ENCODE results near the gene PSEN1.

Gene PSEN1

GRCh38 chr14:73217411-73217810 is 81.1 kb downstream of the PSEN1 start:
- DNase-seq (ENCODE audit: low read depth in 2 of 2): no peak

GRCh38 chr14:73220061-73220460 is 83.8 kb downstream of the PSEN1 start:
- DNase-seq (ENCODE audit: low read depth in 2 of 2): no peak

- DNase-seq (ENCODE audit: low read depth in 2 of 2): no peak
These were observed 84.3 kb downstream of the PSEN1 start for GRCh38 chr14:73220634-73221033.

- no peak for DNase-seq (ENCODE audit: low read depth in 2 of 2)
These were observed 85.6 kb downstream of the PSEN1 start for GRCh38 chr14:73221945-73222344.

GRCh38 chr14:73223049-73223448 is 86.7 kb downstream of the PSEN1 start:
- DNase-seq (ENCODE audit: low read depth in 2 of 2): no peak

GRCh38 chr14:73225496-73225895 is 89.2 kb downstream of the PSEN1 start:
- no peak for DNase-seq (ENCODE audit: low read depth in 2 of 2)

- DNase-seq (ENCODE audit: low read depth in 2 of 2): no peak
These were observed 91.8 kb downstream of the PSEN1 start for GRCh38 chr14:73227812-73228781.

GRCh38 chr14:73230051-73230450 is 93.7 kb downstream of the PSEN1 start:
- no peak for DNase-seq (ENCODE audit: low read depth in 2 of 2)

GRCh38 chr14:73231981-73232851 is 95.9 kb downstream of the PSEN1 start:
- DNase-seq (ENCODE audit: low read depth in 2 of 2): no peak

GRCh38 chr14:73232984-73233383 is 96.7 kb downstream of the PSEN1 start:
- no peak for DNase-seq (ENCODE audit: low read depth in 2 of 2)

- DNase-seq (ENCODE audit: low read depth in 2 of 2): no peak
These were observed 97.3 kb downstream of the PSEN1 start for GRCh38 chr14:73233564-73233963.

- no peak for DNase-seq (ENCODE audit: low read depth in 2 of 2)
These were observed 97.7 kb downstream of the PSEN1 start for GRCh38 chr14:73234029-73234428.

GRCh38 chr14:73234586-73235394 is 98.5 kb downstream of the PSEN1 start:
- DNase-seq (ENCODE audit: low read depth in 2 of 2): no peak

GRCh38 chr14:73235531-73236155 is 99.3 kb downstream of the PSEN1 start:
- DNase-seq (ENCODE audit: low read depth in 2 of 2): no peak

GRCh38 chr14:73236157-73236556 is 99.8 kb downstream of the PSEN1 start:
- DNase-seq (ENCODE audit: low read depth in 2 of 2): no peak

GRCh38 chr14:73236752-73237218 is 100.5 kb downstream of the PSEN1 start:
- DNase-seq (ENCODE audit: low read depth in 2 of 2): no peak

- DNase-seq (ENCODE audit: low read depth in 2 of 2): no peak
These were observed 101.0 kb downstream of the PSEN1 start, which contains the start of gene PAPLN for GRCh38 chr14:73237219-73237785. PAPLN (plus strand) TSS chr14:73237506; CDS start chr14:73239779, 2,273 bp downstream.

GRCh38 chr14:73237786-73238423 is 101.6 kb downstream of the PSEN1 start:
- no peak for DNase-seq (ENCODE audit: low read depth in 2 of 2)

GRCh38 chr14:73238424-73238852 is 102.1 kb downstream of the PSEN1 start:
- DNase-seq (ENCODE audit: low read depth in 2 of 2): no peak

GRCh38 chr14:73238941-73239340 is 102.6 kb downstream of the PSEN1 start:
- DNase-seq (ENCODE audit: low read depth in 2 of 2): no peak

Measured in stimulated activated CD8-positive, alpha-beta memory T cell treated with anti-CD3 and anti-CD28 coated beads, Interleukin-2, amount 100 ng/mL, for 1 hour (primary cell).